H1 (cell line): Measurements from ENCODE around the gene MEP1A. TPM values are rescaled to one million over a fixed set of nuclear protein-coding genes. Genes with fewer than 3 reads are reported as not detected.

Experiments
- EP300 ChIP-seq, 2 experiments: IDR thresholded peaks; 1 replicate in 1 of 2; 2 replicates in 1 of 2; pipeline ENCODE4 v1.6.1; 2011 to 2012; ENCODE audit warnings: low read depth in 2 of 2, low read length in 2 of 2, mild to moderate bottlenecking in 2 of 2, borderline replicate concordance in 1 of 2, inconsistent platforms in 1 of 2, moderate library complexity in 1 of 2
- SP4 ChIP-seq: IDR thresholded peaks from 2 replicates; pipeline ENCODE4 v1.6.1; 2012; ENCODE audit warnings: low read length, inconsistent platforms
- polyA plus RNA-seq, 7 experiments: library from polyadenylated mRNA; depleted of rRNA in 3 of 7; stranded (reverse) in 5 of 7; unstranded in 2 of 7; fragments of >200 nt in 5 of 7; fragments of 200-250 nt in 2 of 7; gene quantifications; 1 replicate in 5 of 7; 2 replicates in 1 of 7; 4 replicates in 1 of 7; pipeline versions ENCODE4 v1.2.1 to v1.2.3, GENCODE V29; 2011 to 2013; ENCODE audit warnings: missing spikeins in 2 of 7, mixed read lengths in 2 of 7
- total RNA-seq: library from RNA; stranded (reverse); fragmentation: NEBNext Ultra II Directional; extraction: Animal tissue kit (Norgen Biotek cat#: 25700); gene quantifications from 2 replicates; pipeline ENCODE4 v1.2.1, GENCODE V29; 2021

Gene MEP1A
- total and polyA plus RNA-seq, 2 of the 8 experiments (the other 6 are each of a cell fraction or from before 2014, with no cell fraction given), result 0.03 TPM; not detected in 1

- no peak for TF ChIP-seq SP4
- no peak for TF ChIP-seq EP300 (IDR thresholded peaks at IDR 0.05; ENCODE audit: borderline replicate concordance in 1 of 2, low read depth in 2 of 2, low read length in 2 of 2)
These were observed 43.5 kb upstream of the MEP1A start (continued) for GRCh38 chr6:46749731-46750130.
